ELF-1 (cell line): ENCODE results near the gene RNF212B.
A peak's percentile ranks its signal among the peaks of the same experiment; 100 is the strongest.

Experiments
- DNase-seq: peaks from one replicate; pipeline ENCODE4 v3.0.0-alpha.2; 2016; ENCODE audit warnings: low read depth, low spot score

The RNF212B gene

GRCh38 chr14:23320584-23321571 is 83.1 kb downstream of the RNF212B start, which contains the start of gene PABPN1:
Gene PABPN1 (plus strand): TSS chr14:23321457. CDS start chr14:23321470, 13 bp downstream.
- DNase-seq: peak; percentile 100

- peak; percentile 45 for DNase-seq
Measured at GRCh38 chr14:23321572-23322547, 84.1 kb downstream of the RNF212B start.
